HCT116 (cell line): ENCODE measurements around the gene SLC2A9. TPM values are rescaled to one million over a fixed set of nuclear protein-coding genes. Genes with fewer than 3 reads are reported as not detected.

ENCODE experiments used
- ATAC-seq: fragments of 200-7000 bp; cut with Tn5 transposase; 2 replicates; pipeline ENCODE4 v1.9.1; 2020; ENCODE audit warnings: mild to moderate bottlenecking, moderate library complexity
- BruUV-seq: library from RNA; stranded (reverse); fragments of 400-500 nt; replicated peaks from 2 replicates; lab custom pipeline; 2021; lab: Mats Ljungman, UMichigan
- CTCF ChIA-PET: fragments of 300-600 bp; sonication (Branson Sonifier 250); formaldehyde crosslinking; loops from one replicate; lab custom pipeline; 2021; ENCODE audit warnings: antibody characterized with exemption; lab: Charles Lee
- POLR2A ChIA-PET: fragments of 300-600, 350-600 bp; sonication (Branson Sonifier 250); formaldehyde crosslinking; loops from one replicate; lab custom pipeline; 2021; ENCODE audit warnings: antibody characterized with exemption; lab: Charles Lee
- RAD21 ChIA-PET, 2 experiments: fragments of 300-600 bp; sonication (Branson Sonifier 250); formaldehyde crosslinking; loops; one replicate each; lab custom pipeline; 2023; ENCODE audit warnings: low total read pairs in 2 of 2; ENCODE audit not compliant: uncharacterized antibody in 2 of 2, unreplicated experiment in 2 of 2, low non-redundant PET in 1 of 2; lab: Charles Lee
- DNase-seq: peaks from one replicate; pipeline ENCODE4 v3.0.0-alpha.2; 2010; ENCODE audit warnings: low read depth, low spot score
- H2AFZ ChIP-seq: fragments of 200-600 bp; shearing (Covaris generic), sonication (generic); 2 replicates; pipeline ENCODE4 v1.6.1; 2017; ENCODE audit warnings: low read depth, mixed run types, mixed read lengths, antibody characterized with exemption, low read length; ENCODE audit not compliant: poor library complexity, severe bottlenecking
- H3K27ac ChIP-seq: 2 replicates; pipeline ENCODE4 v1.5.1; 2012; ENCODE audit warnings: low read depth, low read length
- H3K27me3 ChIP-seq: fragments of 200-600 bp; sonication (generic); 2 replicates; pipeline ENCODE4 v1.6.1; 2016; ENCODE audit warnings: mixed run types, low read length, mixed read lengths; ENCODE audit not compliant: insufficient read depth
- H3K36me3 ChIP-seq, 2 experiments: fragments of 200-500 bp in 1 of 2; fragments of 200-600 bp in 1 of 2; sonication (Bioruptor generic) in 1 of 2; sonication (generic) in 1 of 2; 2 replicates each; pipeline versions ENCODE4 v1.5.1 to v1.6.1; 2014 to 2016; ENCODE audit warnings: low read length in 2 of 2, inconsistent platforms in 1 of 2, mixed read lengths in 1 of 2, mixed run types in 1 of 2; ENCODE audit not compliant: insufficient read depth in 2 of 2, control insufficient read depth in 1 of 2
- H3K4me1 ChIP-seq, 2 experiments: fragments of 200-600 bp in 1 of 2; sonication (generic) in 1 of 2; 2 replicates each; pipeline versions ENCODE4 v1.5.1 to v1.6.1; 2012 to 2017; ENCODE audit warnings: low read length in 2 of 2, inconsistent platforms in 1 of 2, mild to moderate bottlenecking in 1 of 2, mixed read lengths in 1 of 2, mixed run types in 1 of 2, moderate library complexity in 1 of 2; ENCODE audit not compliant: insufficient read depth in 2 of 2, control insufficient read depth in 1 of 2
- H3K4me2 ChIP-seq: fragments of 200-600 bp; sonication (generic); 2 replicates; pipeline ENCODE4 v1.6.1; 2017; ENCODE audit warnings: mixed run types, low read length, mixed read lengths
- H3K4me3 ChIP-seq, 2 experiments: fragments of 200-600 bp in 1 of 2; sonication (generic) in 1 of 2; replicated peaks in 1 of 2; 2 replicates each; pipeline ENCODE4 v1.5.1; 2011 to 2016; ENCODE audit warnings: low read length in 2 of 2, control low read depth in 1 of 2, low read depth in 1 of 2, mild to moderate bottlenecking in 1 of 2, mixed read lengths in 1 of 2, mixed run types in 1 of 2
- H3K79me2 ChIP-seq: fragments of 200-600 bp; sonication (generic); 2 replicates; pipeline ENCODE4 v1.6.1; 2017; ENCODE audit warnings: mild to moderate bottlenecking, mixed run types, low read length, moderate library complexity, mixed read lengths; ENCODE audit not compliant: insufficient read depth
- H3K9ac ChIP-seq: fragments of 200-600 bp; sonication (generic); 2 replicates; pipeline ENCODE4 v1.6.1; 2016; ENCODE audit warnings: low read length, mixed read lengths
- H3K9me2 ChIP-seq: fragments of 200-600 bp; sonication (generic), shearing (Covaris generic); 2 replicates; pipeline ENCODE4 v1.6.1; 2017; ENCODE audit warnings: mixed run types, mild to moderate bottlenecking, moderate library complexity; ENCODE audit not compliant: insufficient read depth
- H3K9me3 ChIP-seq, 2 experiments: fragments of 200-500 bp in 1 of 2; fragments of 200-600 bp in 1 of 2; sonication (Bioruptor generic) in 1 of 2; sonication (generic) in 1 of 2; 2 replicates each; pipeline ENCODE4 v1.6.1; 2014 to 2017; ENCODE audit warnings: low read length in 2 of 2, mixed read lengths in 2 of 2, inconsistent platforms in 1 of 2, low read depth in 1 of 2, mild to moderate bottlenecking in 1 of 2, mixed run types in 1 of 2, moderate library complexity in 1 of 2; ENCODE audit not compliant: control insufficient read depth in 1 of 2, insufficient read depth in 1 of 2
- H4K20me1 ChIP-seq: fragments of 200-600 bp; sonication (generic), shearing (Covaris generic); 2 replicates; pipeline ENCODE4 v1.6.1; 2017; ENCODE audit warnings: mixed run types, mild to moderate bottlenecking, moderate library complexity; ENCODE audit not compliant: insufficient read depth
- ATF3 ChIP-seq: IDR thresholded peaks from 2 replicates; pipeline ENCODE4 v1.6.1; 2012
- CBX3 ChIP-seq: IDR thresholded peaks from 2 replicates; pipeline ENCODE4 v1.6.1; 2012; ENCODE audit warnings: low read depth
- CEBPB ChIP-seq: IDR thresholded peaks from 2 replicates; pipeline ENCODE4 v1.6.1; 2012; ENCODE audit warnings: low read depth
- CTCF ChIP-seq, 3 experiments: fragments of 200-600 bp in 1 of 3; sonication (generic) in 1 of 3; IDR thresholded peaks in 2 of 3; conservative IDR thresholded peaks in 1 of 3; 2 replicates each; pipeline ENCODE4 v1.5.1; 2012 to 2017; ENCODE audit warnings: low read depth in 2 of 3, low read length in 2 of 3, antibody characterized with exemption in 1 of 3, borderline replicate concordance in 1 of 3, control low read depth in 1 of 3, mild to moderate bottlenecking in 1 of 3, mixed read lengths in 1 of 3, mixed run types in 1 of 3, moderate library complexity in 1 of 3; ENCODE audit not compliant: insufficient read depth in 1 of 3
- ELF1 ChIP-seq: IDR thresholded peaks from 2 replicates; pipeline ENCODE4 v1.6.1; 2012; ENCODE audit warnings: low read depth, borderline replicate concordance
- EZH2phosphoT487 ChIP-seq: fragments of 200-600 bp; IDR thresholded peaks from 2 replicates; pipeline ENCODE4 v1.6.1; 2018; ENCODE audit warnings: antibody characterized with exemption, borderline replicate concordance
- JUND ChIP-seq: IDR thresholded peaks from 2 replicates; pipeline ENCODE4 v1.6.1; 2012
- MAX ChIP-seq: IDR thresholded peaks from 2 replicates; pipeline ENCODE4 v1.6.1; 2012
- POLR2A ChIP-seq: IDR thresholded peaks from 2 replicates; pipeline ENCODE4 v1.7.0; 2011; ENCODE audit warnings: borderline replicate concordance; ENCODE audit not compliant: insufficient read depth, insufficient read length; ENCODE audit errors: extremely low read depth
- POLR2AphosphoS5 ChIP-seq: IDR thresholded peaks from 2 replicates; pipeline ENCODE4 v1.6.1; 2011; ENCODE audit warnings: mild to moderate bottlenecking, low read depth, low read length, moderate library complexity
- REST ChIP-seq: IDR thresholded peaks from 2 replicates; pipeline ENCODE4 v1.6.1; 2012; ENCODE audit warnings: low read depth
- SRF ChIP-seq: IDR thresholded peaks from 2 replicates; pipeline ENCODE4 v1.6.1; 2012; ENCODE audit warnings: low read depth
- TCF7L2 ChIP-seq: IDR thresholded peaks from 2 replicates; pipeline ENCODE4 v1.7.0; 2011; ENCODE audit warnings: borderline replicate concordance, inconsistent platforms; ENCODE audit not compliant: insufficient read depth, insufficient read length; ENCODE audit errors: extremely low read depth
- ZBTB33 ChIP-seq: IDR thresholded peaks from 2 replicates; pipeline ENCODE4 v1.6.1; 2011; ENCODE audit warnings: mild to moderate bottlenecking, low read length, moderate library complexity; ENCODE audit not compliant: insufficient replicate concordance; ENCODE audit errors: extremely low read depth
- ZFX ChIP-seq: fragments of 450-650 bp; IDR thresholded peaks from 2 replicates; pipeline ENCODE4 v1.6.1; 2017
- intact Hi-C: fragments of 100-400 bp; cut with micrococcal nuclease; formaldehyde crosslinking; loops from 2 replicates; pipeline ENCODE4 v1.10.0; 2022
- total RNA-seq: library from RNA; stranded (reverse); gene quantifications from one replicate; pipeline ENCODE4 v1.2.1, GENCODE V29; 2021; ENCODE audit not compliant: unreplicated experiment

The SLC2A9 gene
- total RNA-seq, 1 experiment from 2014 or later = 2.2 TPM

GRCh38 chr4:9808077-9808476, 213.2 kb downstream of the SLC2A9 start (continued):
- no peak for TF ChIP-seq ZBTB33

- H3K27ac ChIP-seq = no peak overlapping the region
- 0 out of 2 replicates have a peak, but pooled peaks have one; percentile 38 for ATAC-seq
- H3K4me2 ChIP-seq = no peak overlapping the region
- no peaks in the 10 kb centered on the region for H3K4me1 ChIP-seq
- ChIA-PET CTCF (no interaction called here), RAD21 (no interaction called here), POLR2A (no interaction called here)
- no peaks in the 10 kb centered on the region for H3K9me2 ChIP-seq
- no peak for DNase-seq
- no peaks in the 10 kb centered on the region; the same call in 1 of the 2 replicates for H3K27me3 ChIP-seq
- no peaks in the 10 kb centered on the region for H3K79me2 ChIP-seq
- no peaks in the 10 kb centered on the region for H4K20me1 ChIP-seq
- H3K9me3 ChIP-seq = no peaks in the 10 kb centered on the region
- BruUV-seq = no TSS peak
- intact Hi-C loops = no loop called here
- no peak overlapping the region for H2AFZ ChIP-seq
- no peaks in the 10 kb centered on the region for H3K36me3 ChIP-seq
- no peak overlapping the region for H3K4me3 ChIP-seq
- no peak overlapping the region for H3K9ac ChIP-seq
- TF ChIP-seq POLR2A = no peak
- TF ChIP-seq SRF = no peak
- no peak for TF ChIP-seq ATF3
- TF ChIP-seq CEBPB = no peak
- no peak for TF ChIP-seq TCF7L2
- TF ChIP-seq REST = no peak
- no peak for TF ChIP-seq ZBTB33
- TF ChIP-seq POLR2AphosphoS5 = no peak
- no peak for TF ChIP-seq CTCF (IDR thresholded peaks at IDR 0.05 in 2 of 3, conservative IDR thresholded peaks at IDR 0.05 in 1 of 3; ENCODE audit: borderline replicate concordance in 1 of 3, insufficient read depth in 1 of 3, low read depth in 2 of 3, low read length in 2 of 3)
- no peak for TF ChIP-seq EZH2phosphoT487
- TF ChIP-seq CBX3 = no peak
- TF ChIP-seq ELF1 = no peak
- TF ChIP-seq ZFX = no peak
- TF ChIP-seq JUND = no peak
- TF ChIP-seq MAX = no peak
These were observed 216.4 kb downstream of the SLC2A9 start for GRCh38 chr4:9804918-9805317.
